Ammon's horn (tissue), 1 donor: ENCODE measurements around the gene NTNG2.

Source experiments
- DNase-seq: peaks from one replicate; pipeline ENCODE4 v3.0.0-alpha.2; 2016; ENCODE audit warnings: low spot score

NTNG2 gene

GRCh38 chr9:132146575-132146974 is 15.3 kb upstream of the NTNG2 start:
- no peak for DNase-seq

GRCh38 chr9:132147331-132147730 is 14.5 kb upstream of the NTNG2 start:
- DNase-seq: no peak

GRCh38 chr9:132147839-132148238 is 14.0 kb upstream of the NTNG2 start:
- DNase-seq: no peak

GRCh38 chr9:132150256-132150655 is 11.6 kb upstream of the NTNG2 start:
- no peak for DNase-seq

- no peak for DNase-seq
Observed at GRCh38 chr9:132151118-132151517, 10.7 kb upstream of the NTNG2 start.

- no peak for DNase-seq
Observed at GRCh38 chr9:132152231-132152630, 9.6 kb upstream of the NTNG2 start.

GRCh38 chr9:132154863-132155567 is 6.8 kb upstream of the NTNG2 start:
- no peak for DNase-seq

GRCh38 chr9:132155568-132155895 is 6.3 kb upstream of the NTNG2 start:
- no peak for DNase-seq

GRCh38 chr9:132156262-132156661 is 5.6 kb upstream of the NTNG2 start:
- peak; percentile 61 for DNase-seq

GRCh38 chr9:132157347-132158116 is 4.3 kb upstream of the NTNG2 start:
- DNase-seq: no peak

- DNase-seq: peak; percentile 67
Observed at GRCh38 chr9:132160802-132161742, 786 bp upstream of the NTNG2 start.

GRCh38 chr9:132162764-132163456 is 1.1 kb downstream of the NTNG2 start:
- no peak for DNase-seq

GRCh38 chr9:132163457-132163875 is 1.6 kb downstream of the NTNG2 start:
- DNase-seq: no peak

- DNase-seq: no peak
Observed at GRCh38 chr9:132163876-132164603, 2.2 kb downstream of the NTNG2 start.

GRCh38 chr9:132164604-132165362 is 2.9 kb downstream of the NTNG2 start:
- DNase-seq: no peak

GRCh38 chr9:132166599-132166998 is 4.7 kb downstream of the NTNG2 start:
- DNase-seq: no peak

- DNase-seq: no peak
Observed at GRCh38 chr9:132167192-132167591, 5.3 kb downstream of the NTNG2 start.

- DNase-seq: peak; percentile 84
Observed at GRCh38 chr9:132168347-132168746, 6.5 kb downstream of the NTNG2 start.

- no peak for DNase-seq
Observed at GRCh38 chr9:132168851-132169250, 7.0 kb downstream of the NTNG2 start.

- peak; percentile 77 for DNase-seq
Observed at GRCh38 chr9:132169672-132170392, 8.0 kb downstream of the NTNG2 start.
